Stomach (tissue), 4 donors: ENCODE results near the gene AJM1.

Source experiments
- EP300 ChIP-seq: sonication (generic); formaldehyde crosslinking; IDR thresholded peaks from one replicate; pipeline ENCODE4 v1.6.1; 2017; ENCODE audit warnings: antibody characterized with exemption
- TF ChIP-seq, protein P1 (sequence below), 7 experiments: fragments of 450-650 bp in 4 of 7; fragments of 200-600 bp in 3 of 7; sonication (generic) in 3 of 7; IDR thresholded peaks; one replicate each; pipeline ENCODE4 v1.5.1; 2016 to 2019; ENCODE audit warnings: antibody characterized with exemption in 7 of 7, control low read depth in 2 of 7, mild to moderate bottlenecking in 1 of 7

DNA sequence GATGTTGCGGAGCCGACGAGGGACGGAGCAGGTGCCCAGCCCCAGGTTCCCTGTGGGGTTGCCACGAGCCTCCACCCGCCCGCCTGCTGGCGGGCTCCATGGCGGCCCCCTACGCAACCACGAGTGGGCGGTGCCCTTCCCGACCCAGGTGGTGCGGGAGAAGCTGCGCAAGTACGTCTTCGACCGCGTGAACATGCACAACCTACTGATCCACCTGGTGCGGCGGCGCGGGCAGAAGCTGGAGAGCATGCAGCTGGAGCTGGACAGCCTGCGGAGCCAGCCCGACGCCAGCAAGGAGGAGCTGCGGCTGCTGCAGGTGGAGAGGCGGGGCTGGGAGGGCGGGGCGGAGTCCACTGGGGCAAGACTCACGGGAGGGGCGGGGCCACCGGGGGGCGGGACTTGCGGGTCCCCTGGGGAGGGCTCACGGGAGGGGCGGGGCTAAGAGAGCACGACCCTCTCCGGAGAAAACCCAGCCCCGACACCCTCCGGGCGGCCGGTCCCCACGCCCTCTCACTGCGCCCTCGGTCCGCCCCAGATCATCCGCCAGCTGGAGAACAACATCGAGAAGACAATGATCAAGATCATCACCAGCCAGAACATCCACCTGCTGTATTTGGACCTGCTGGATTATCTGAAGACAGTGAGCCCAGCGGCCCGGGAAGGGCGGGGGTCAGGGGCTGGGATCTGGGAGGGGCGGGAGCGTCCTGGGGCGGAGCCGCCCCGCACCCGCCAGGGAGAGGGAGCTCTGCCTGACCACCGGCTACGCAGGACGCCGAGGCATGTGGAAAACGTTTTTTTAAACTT is 42.2 kb upstream of the AJM1 start:
- TF ChIP-seq, protein P1, sequence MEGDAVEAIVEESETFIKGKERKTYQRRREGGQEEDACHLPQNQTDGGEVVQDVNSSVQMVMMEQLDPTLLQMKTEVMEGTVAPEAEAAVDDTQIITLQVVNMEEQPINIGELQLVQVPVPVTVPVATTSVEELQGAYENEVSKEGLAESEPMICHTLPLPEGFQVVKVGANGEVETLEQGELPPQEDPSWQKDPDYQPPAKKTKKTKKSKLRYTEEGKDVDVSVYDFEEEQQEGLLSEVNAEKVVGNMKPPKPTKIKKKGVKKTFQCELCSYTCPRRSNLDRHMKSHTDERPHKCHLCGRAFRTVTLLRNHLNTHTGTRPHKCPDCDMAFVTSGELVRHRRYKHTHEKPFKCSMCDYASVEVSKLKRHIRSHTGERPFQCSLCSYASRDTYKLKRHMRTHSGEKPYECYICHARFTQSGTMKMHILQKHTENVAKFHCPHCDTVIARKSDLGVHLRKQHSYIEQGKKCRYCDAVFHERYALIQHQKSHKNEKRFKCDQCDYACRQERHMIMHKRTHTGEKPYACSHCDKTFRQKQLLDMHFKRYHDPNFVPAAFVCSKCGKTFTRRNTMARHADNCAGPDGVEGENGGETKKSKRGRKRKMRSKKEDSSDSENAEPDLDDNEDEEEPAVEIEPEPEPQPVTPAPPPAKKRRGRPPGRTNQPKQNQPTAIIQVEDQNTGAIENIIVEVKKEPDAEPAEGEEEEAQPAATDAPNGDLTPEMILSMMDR (IDR thresholded peaks at IDR 0.05), result no peak
- TF ChIP-seq EP300, result no peak
